Iris pigment epithelial cell (primary cell): Measurements from ENCODE around the gene SCGB1D1.

Experiments used
- DNase-seq: peaks from one replicate; pipeline ENCODE4 v3.0.0-alpha.2; 2011; ENCODE audit warnings: low read depth

Gene SCGB1D1

GRCh38 chr11:62190011-62190410, at the start of gene SCGB1D1:
Gene SCGB1D1, plus strand, starts transcription at chr11:62190216. Its CDS starts 69 bp downstream, at chr11:62190285.
- DNase-seq, result no peak

GRCh38 chr11:62140304-62141110, 49.5 kb upstream of the SCGB1D1 start:
- DNase-seq, result no peak

GRCh38 chr11:62141111-62142042, 48.6 kb upstream of the SCGB1D1 start:
- DNase-seq, result no peak

GRCh38 chr11:62142043-62142375, 48.0 kb upstream of the SCGB1D1 start:
- DNase-seq, result no peak

- DNase-seq, result no peak
These were observed 47.1 kb upstream of the SCGB1D1 start for GRCh38 chr11:62142921-62143320.

- DNase-seq, result no peak
These were observed 46.3 kb upstream of the SCGB1D1 start for GRCh38 chr11:62143727-62144126.

GRCh38 chr11:62144641-62145255, 45.3 kb upstream of the SCGB1D1 start:
- DNase-seq, result no peak

GRCh38 chr11:62145261-62145871, 44.6 kb upstream of the SCGB1D1 start:
- no peak for DNase-seq

GRCh38 chr11:62146476-62147200, 43.4 kb upstream of the SCGB1D1 start:
- DNase-seq, result no peak

- DNase-seq, result no peak
These were observed 42.5 kb upstream of the SCGB1D1 start for GRCh38 chr11:62147545-62147944.

GRCh38 chr11:62148271-62148980, 41.6 kb upstream of the SCGB1D1 start:
- DNase-seq, result no peak

GRCh38 chr11:62149986-62150886, 39.8 kb upstream of the SCGB1D1 start:
- DNase-seq, result no peak

GRCh38 chr11:62150887-62151736, 38.9 kb upstream of the SCGB1D1 start:
- DNase-seq, result no peak

- no peak for DNase-seq
These were observed 38.3 kb upstream of the SCGB1D1 start for GRCh38 chr11:62151737-62152102.

GRCh38 chr11:62152245-62153086, 37.5 kb upstream of the SCGB1D1 start:
- DNase-seq, result no peak

GRCh38 chr11:62153087-62153395, 37.0 kb upstream of the SCGB1D1 start:
- no peak for DNase-seq

- no peak for DNase-seq
These were observed 36.4 kb upstream of the SCGB1D1 start for GRCh38 chr11:62153617-62154016.

GRCh38 chr11:62157603-62158002, 32.4 kb upstream of the SCGB1D1 start:
- no peak for DNase-seq
